Vagina (tissue), 2 donors: Measurements from ENCODE around the gene TPGS1.
A peak's percentile ranks its signal among the peaks of the same experiment; 100 is the strongest.

Experiments used
- POLR2A ChIP-seq, 2 donors: fragments of 450-650 bp; IDR thresholded peaks; one replicate each; pipeline ENCODE4 v1.6.1; 2017; ENCODE audit warnings: antibody characterized with exemption in 2 of 2, mild to moderate bottlenecking in 2 of 2, moderate library complexity in 2 of 2
- POLR2AphosphoS5 ChIP-seq, 2 donors: sonication (generic); formaldehyde crosslinking; IDR thresholded peaks; one replicate each; pipeline ENCODE4 v1.9.0; 2017; ENCODE audit warnings: antibody characterized with exemption in 2 of 2, mild to moderate bottlenecking in 2 of 2, low read depth in 1 of 2; ENCODE audit not compliant: insufficient read depth in 1 of 2
- TF ChIP-seq, protein P1 (sequence below), 3 experiments: fragments of 450-650 bp in 2 of 3; fragments of 200-600 bp in 1 of 3; sonication (generic) in 1 of 3; IDR thresholded peaks; one replicate each; pipeline ENCODE4 v1.5.1; 2017 to 2019; ENCODE audit warnings: antibody characterized with exemption in 3 of 3, mild to moderate bottlenecking in 2 of 3, moderate library complexity in 2 of 3

DNA sequence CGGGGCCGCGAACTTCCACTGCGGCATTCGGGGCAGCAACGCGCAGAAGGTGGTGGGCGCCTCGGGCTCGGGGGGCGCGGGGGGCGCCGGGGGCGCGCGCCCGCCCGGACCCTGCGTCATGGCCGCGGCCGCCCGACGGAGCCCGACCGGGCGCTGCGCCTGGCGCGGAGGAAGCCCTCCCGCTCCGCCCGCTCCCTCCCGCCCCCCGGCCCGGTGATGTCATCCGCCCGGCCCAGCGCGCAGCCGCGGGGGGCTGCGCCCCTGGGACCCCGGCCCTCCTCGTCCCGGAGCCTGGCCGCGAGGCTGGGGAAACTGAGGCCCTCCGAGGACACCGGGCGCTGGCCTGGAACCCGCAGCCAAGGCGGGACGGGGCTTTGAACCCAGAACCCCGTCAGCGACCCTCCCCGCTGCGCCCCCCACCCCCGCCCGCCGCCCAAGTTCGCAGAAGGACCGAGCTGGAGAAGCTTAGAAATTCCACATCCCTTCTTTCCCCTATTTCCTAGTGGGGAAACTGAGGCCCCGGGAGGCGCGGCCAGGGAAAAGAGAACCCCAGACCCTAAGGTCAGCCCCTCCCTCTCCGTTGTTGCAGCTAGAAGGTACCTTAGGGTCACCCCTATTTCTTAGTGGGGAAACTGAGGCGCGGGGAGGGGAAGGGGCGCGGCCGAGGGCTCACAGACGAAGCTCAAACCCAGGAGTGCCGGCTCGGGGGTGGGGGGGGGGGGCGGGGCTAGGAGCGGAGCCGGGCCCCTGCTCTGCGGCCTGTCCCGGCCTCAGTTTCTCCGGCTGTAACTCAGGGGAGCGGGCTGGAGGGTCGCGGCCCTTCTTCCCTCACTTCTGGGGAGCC lies 46.2 kb upstream of the TPGS1 start, which contains the start of gene SHC2:
- TF ChIP-seq, protein P1, sequence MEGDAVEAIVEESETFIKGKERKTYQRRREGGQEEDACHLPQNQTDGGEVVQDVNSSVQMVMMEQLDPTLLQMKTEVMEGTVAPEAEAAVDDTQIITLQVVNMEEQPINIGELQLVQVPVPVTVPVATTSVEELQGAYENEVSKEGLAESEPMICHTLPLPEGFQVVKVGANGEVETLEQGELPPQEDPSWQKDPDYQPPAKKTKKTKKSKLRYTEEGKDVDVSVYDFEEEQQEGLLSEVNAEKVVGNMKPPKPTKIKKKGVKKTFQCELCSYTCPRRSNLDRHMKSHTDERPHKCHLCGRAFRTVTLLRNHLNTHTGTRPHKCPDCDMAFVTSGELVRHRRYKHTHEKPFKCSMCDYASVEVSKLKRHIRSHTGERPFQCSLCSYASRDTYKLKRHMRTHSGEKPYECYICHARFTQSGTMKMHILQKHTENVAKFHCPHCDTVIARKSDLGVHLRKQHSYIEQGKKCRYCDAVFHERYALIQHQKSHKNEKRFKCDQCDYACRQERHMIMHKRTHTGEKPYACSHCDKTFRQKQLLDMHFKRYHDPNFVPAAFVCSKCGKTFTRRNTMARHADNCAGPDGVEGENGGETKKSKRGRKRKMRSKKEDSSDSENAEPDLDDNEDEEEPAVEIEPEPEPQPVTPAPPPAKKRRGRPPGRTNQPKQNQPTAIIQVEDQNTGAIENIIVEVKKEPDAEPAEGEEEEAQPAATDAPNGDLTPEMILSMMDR (IDR thresholded peaks at IDR 0.05) = no peak
- TF ChIP-seq POLR2A (IDR thresholded peaks at IDR 0.05) (peak in 1 of 2 donors; percentile 63), POLR2AphosphoS5 (IDR thresholded peaks at IDR 0.05; ENCODE audit: insufficient read depth in 1 of 2, low read depth in 1 of 2) (no peak)
